ENCODE results near the gene PTPN20.

Gene PTPN20

GRCh38 chr10:47035171-47035818 is 124.1 kb downstream of the PTPN20 start:
- DNase-seq: no peak

DNA sequence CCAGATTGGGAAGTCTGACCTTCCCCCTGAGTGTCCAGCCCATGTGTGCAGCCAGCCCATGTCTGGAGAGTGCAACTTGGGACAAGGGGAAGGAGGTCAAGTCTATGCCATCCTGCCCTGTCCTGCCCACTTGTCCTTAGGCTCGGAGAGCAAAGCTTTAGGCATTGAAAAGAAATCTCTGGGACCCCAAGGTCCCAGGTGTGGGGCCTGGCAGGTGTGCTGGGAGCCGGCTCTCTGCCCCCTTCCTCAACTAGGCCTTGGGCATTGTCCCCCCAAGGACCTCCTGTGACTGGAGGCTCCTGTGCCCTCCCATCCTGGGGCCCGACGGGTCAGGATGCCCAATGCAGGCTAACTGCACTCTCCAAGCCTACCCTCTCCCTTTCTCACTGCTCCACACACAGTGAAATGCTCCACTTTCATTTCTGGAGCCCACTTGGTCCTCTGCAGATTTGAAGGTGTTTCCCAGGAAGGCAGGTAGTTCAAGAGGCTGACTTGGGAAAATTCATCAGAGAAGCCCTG is 124.7 kb downstream of the PTPN20 start:
- DNase-seq: no peak

DNA sequence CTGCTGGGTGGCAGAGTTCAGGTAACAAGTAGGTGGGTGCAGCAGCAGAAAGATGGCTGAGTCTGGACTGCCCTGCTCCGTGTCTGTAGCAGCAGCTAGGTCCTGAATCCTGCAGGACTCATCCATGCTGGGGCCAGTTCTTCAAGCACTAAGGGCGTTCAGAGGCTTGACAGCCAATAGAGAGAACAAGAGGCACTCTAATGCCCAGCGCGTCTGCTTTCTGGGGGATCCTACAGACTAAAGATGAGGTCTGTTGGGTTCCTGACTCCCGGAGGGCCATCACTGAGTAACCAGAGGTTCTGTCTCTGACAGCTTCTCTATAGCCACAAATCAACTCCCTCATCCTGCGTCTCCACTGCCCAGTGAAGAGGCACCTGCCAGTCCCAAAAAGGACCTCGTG is 125.5 kb downstream of the PTPN20 start:
- DNase-seq: no peak

DNA sequence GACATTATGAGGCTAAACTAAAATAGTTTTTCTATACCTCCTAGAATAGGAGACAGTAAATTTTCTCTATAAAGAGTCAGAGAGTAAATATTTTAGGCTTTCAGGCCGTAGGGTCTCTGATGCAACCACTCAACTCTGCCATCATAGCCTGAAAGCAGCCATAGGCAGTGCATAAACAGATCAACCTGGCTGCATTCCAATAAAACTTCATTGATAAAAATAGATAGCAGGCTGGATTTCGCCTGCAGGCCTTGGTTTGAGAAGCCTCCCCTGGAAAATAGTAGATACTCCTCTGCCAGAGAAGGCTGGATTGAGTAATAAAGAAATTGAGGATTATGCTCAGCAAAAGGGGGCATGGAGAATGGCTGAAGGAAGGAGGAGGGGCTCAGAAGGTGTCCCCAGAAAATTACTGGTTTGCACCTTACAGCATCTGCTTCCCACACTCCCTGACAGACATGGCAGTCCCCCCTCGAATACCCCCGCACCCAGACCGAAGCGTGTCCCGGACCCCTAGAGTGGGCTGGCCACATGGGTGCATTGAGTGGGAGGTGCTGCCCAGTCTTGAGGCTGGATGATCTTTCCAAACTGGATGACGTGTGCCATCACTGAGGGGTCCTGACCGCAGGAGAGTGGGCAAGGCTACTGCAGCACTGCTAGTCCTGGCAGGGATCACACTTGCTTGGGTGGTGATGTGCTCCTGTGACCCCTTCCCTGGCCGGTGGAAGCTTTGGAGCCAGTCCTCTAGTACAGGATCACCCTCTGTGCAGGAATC is 126.6 kb downstream of the PTPN20 start:
- DNase-seq: no peak

DNA sequence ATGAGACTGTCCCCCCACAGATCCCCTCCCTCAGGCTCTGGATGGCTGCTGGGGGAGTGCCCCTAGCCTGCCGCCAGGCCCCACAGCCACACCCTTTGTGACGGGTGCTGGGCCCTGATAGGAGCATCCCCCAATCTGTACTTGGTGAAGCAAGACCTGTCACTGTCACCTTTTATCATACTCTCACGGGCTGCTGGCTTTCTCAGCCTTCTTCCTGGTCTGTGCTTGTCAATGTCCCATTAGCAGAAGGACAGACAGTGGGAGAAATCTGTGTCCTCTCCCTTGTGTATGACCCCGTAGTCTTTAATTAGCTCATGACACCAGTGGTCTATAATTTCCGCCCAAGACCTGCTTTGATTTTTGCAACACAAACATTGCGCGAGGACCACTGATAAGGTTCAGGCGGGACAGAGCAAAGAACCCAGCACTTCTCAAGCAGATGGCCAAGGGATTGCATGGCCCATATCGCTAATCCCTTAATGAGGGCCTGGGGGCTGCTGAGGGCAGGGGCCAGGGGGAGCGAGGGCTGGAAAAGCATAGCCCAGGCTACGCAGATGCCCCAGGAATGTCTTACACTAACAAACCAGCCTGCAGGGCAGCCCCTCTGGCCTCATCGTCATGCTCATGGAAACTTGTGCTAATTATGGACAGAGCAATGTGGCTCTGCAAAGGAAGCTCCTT is 127.8 kb downstream of the PTPN20 start:
- DNase-seq: no peak

- DNase-seq: no peak
Observed at GRCh38 chr10:47039562-47039913, 128.3 kb downstream of the PTPN20 start.

DNA sequence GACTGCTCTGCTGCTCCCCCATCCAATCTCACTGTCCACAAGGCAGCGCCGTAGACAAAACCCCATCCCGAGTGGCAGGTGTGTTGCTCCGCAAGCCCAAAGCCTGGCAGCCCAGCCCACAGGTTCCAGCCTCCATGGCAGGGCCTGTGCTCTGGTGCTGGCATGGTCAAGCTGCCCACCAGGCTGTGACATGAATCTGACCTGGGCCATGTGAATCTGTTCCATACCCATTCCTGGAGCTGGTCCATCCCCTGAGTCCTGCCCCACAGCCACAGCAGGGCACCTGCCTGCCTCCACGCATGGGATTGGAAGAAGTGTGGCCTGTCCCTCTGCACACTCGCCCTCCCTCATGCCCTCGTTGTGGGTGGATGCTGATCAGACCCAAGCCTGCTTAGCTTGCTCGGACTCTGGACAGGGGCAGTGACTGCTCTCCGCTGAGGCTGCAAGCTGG is 128.8 kb downstream of the PTPN20 start:
- DNase-seq: no peak

GRCh38 chr10:47040681-47041080 is 129.5 kb downstream of the PTPN20 start:
- no peak for DNase-seq

- DNase-seq: no peak
Observed at GRCh38 chr10:47041396-47042198, 130.4 kb downstream of the PTPN20 start.

DNA sequence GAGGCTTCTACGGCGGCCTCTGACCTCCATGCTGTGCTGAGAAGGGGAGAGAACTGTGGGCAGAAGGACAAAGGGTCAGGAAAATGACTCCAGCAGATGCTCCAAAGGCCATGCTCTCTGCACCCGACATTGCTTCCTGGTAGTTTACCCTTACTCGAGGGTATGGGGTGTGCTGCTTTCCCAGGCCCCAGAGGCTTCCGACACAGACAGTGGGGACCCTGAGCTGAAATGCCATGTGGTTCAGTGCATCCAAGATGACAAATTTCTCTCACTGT is 130.9 kb downstream of the PTPN20 start:
- no peak for DNase-seq

DNA sequence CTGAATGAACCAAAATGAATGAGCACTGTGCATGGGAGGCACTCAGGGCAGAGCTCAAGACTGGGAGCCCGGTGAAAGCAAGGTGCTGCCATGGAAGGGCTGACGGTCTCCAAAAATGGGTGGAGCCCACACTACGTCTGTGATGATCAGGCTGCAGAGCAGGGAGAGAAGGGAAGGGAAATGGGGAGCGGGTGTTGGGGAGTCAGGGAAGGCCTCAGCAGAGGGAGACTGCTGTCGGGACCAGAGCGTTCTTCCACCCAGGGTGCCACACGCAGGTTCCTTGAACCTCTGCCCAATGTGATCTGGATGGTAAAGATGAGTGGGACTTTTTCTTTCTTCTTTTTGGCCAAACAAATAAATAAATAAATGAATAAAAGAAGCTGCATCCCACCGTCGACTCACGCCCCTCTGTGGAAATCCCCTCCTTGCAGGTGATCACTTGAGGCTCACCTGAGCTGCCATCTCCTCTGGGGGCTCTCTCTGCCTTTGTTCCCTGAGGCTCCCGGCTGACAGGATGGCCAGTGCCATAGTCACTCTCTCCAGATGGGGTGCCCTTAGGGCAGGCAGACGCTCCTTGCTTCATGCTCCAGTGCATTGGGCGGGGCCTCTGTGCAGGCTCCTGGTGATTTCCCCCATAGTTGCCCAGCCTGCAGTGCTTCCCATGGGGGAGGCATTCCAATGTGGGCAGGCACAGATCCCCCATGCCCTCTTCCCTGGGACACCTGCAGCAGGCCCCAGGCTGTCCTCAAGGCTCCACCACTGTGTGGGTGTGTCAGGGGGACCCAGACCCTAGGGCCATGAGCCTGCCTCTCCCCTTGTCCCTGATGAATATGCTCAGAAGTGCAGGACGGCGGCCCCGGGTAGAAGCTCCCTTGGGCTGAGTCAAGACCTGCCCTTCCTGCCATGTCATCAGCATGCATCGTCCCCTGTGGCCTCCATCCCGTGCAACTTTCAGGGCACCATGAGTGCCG is 131.8 kb downstream of the PTPN20 start:
- no peak for DNase-seq

DNA sequence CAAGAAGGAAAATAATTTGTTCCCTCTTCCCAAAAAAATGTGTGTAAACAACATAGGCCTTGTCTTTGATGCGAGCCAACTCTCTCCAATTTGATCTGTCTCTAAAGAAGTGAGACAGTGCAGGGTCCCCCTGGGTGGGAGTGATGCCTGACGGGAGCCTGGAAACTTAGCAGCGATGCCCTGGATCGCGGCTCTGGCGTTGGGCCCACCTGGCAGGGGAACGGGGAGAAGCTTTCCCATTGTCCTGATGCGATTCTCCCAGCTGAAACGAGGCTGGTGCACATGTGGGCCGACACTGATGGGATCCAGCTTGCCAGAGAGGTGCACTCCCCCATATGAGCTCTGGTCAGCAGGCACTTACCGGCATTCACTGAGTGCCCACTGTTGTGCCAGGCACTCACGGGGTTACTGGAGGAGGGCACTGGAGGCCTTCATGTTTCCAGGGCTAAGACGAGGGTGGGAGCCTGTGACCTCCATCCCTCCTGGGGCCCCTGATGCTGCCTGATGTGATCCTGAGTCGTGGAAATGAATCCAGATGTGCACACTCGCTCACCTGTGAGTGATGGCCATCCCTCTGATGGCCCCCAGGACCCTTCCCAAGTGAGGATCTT is 132.8 kb downstream of the PTPN20 start:
- no peak for DNase-seq

DNA sequence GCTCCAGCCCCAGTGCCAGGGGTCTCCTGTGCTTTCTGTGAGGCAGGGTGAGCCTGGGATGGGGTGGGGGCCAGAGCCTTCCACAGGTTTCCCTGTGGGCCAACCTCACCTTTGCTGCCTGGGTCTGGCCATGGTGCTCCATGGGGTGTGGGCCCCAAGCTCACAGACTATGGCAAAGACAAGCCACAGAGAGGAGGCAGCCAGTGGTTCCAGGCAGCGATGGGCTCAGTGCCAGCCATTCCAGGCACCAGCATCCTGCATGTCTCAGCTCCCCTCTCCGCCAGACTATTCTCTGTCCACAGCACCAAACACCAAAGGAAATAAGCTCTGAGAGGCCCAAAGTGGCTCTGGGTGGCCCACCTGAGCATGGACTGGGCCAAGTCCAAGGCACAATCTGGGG is 133.5 kb downstream of the PTPN20 start:
- no peak for DNase-seq

DNA sequence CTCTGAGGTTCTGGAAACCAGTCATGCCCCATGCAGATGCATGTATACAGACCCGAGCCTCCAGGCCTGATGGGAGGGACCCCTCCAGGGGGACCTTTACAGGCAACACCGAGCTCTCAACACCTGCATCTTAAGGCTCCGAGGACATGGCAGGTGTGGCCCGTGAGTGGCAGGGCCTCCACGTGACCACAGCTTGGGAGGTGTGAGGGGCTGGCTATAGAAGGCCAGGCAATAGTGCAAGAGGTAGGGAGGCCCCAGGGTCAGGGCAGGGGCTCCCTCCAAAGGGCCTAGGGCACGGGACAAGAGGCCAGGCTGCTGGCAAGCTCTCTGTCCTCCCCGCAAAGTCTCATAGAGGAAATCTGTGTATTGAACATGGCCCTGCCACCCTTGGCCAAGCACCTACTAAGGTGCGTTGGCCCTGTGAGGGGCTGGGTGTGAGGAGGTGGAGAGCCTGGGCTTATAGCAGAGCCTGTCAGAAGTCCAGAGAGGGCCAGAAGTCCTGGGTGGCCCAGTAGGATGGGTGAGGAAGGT is 134.2 kb downstream of the PTPN20 start:
- DNase-seq: no peak

- DNase-seq: no peak
Observed at GRCh38 chr10:47046321-47047126, 135.3 kb downstream of the PTPN20 start.

DNA sequence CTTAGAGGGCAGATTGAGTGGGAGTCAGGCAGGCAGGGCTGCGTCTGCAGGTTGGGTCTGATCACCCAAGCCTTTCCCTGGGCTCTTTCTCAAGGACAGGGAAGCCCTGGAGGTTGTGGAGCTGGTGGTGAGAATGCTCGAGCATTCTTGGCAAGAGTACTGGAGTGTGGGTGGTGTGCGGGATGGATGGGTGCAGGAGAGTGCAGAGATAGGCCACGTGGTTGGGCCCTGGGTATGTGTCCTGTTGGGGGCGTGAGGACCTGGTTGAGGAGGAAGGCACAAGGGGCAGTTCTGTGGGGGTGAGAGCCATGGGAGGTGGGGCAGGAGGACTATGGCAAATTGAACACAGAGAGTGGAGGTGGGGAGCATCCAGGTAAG is 135.9 kb downstream of the PTPN20 start:
- DNase-seq: no peak

DNA sequence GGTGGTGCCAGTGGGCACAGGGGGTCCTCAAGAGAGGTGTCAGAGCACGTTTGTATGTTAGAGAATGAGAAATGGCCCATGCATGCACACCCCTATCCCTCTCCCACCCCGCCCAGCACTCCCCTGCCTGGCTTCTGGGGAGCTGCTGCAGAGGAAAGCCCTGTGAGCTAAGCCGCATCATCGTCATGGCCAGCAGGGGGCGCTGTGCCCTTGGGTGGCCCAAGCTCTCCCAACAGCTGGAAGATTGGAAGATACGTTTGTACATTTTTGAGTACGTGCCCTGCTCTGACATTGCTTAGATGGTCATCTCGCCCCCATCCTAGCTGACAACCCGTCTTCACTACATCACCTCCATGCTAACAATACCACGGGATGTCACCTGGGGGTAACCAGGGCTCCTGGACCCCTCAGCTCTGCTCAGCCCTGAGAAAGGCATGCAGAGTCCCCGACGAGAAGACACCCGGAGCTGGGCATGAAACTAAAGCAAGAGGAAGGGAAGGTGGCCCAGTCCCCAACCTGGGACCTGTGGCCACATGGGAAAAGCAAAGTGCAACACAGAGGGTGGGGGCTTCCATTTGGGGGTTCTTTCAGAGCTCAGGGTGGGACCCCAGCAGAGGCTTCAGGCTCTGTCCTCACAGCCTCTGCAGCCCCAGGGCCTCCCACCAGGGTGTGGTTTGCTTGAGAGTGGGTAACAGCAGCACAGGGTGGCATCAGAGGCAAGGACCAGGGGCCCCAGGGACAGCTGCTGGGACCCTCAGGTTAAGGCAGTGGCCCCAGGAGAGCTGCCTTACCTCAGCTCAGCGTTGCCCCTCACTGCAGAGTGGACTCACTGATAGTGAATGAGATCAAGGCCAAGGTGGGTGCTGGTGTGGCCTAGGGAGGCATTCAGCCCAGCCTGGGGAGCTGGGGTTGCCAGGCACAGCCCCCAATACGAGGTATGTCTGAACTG is 136.6 kb downstream of the PTPN20 start:
- peak; percentile 66 to 82 for DNase-seq

DNA sequence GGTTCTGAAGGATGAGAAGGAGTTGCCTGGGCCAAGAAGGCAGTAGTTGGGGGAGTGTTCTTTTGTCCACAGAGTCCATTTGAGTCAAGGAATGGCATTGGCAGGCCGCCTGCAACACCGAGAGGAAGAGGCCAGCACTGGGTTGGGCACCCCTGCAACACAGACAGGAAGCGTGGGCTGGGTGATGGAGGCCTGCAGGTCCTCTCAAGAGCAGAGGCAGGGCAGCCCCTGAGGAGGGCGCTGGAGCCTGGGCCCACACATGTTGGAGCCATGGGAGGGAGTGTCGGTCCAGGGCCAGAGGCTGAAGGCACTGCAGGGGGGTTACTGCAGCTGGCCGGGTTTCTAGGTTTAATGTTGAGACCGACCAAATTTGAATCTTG is 137.3 kb downstream of the PTPN20 start:
- DNase-seq: no peak
